Kidney (tissue), 14 donors: ENCODE data around the gene SLAMF7. TPM values are rescaled to one million over a fixed set of nuclear protein-coding genes. Genes with fewer than 3 reads are reported as not detected.
"Not testable (repeated sequence)": the region's sequence is repeated elsewhere in the genome, so short reads cannot be mapped to it uniquely, and the experiment has no call there.

Experiments used
- DNase-seq, 5 donors: peaks; one replicate each; pipeline ENCODE4 v3.0.0-alpha.2; 2013 to 2020
- FAIRE-seq: peaks from 2 replicates; lab custom pipeline; 2012; peaks lifted over from hg19 to GRCh38; lab: Jason Lieb, UNC
- H3K27ac ChIP-seq, 2 donors: one replicate each; pipeline ENCODE4 v1.7.0; 2013; ENCODE audit warnings: low read depth in 2 of 2, low read length in 2 of 2, inconsistent platforms in 1 of 2
- H3K27me3 ChIP-seq: one replicate; pipeline ENCODE4 v1.7.1; 2013; ENCODE audit warnings: low read length, inconsistent platforms; ENCODE audit not compliant: control insufficient read depth, insufficient read depth
- H3K36me3 ChIP-seq, 3 donors: one replicate each; pipeline versions ENCODE4 v1.7.0 to v1.7.1; 2013; ENCODE audit warnings: low read length in 3 of 3, control low read depth in 1 of 3, inconsistent platforms in 1 of 3; ENCODE audit not compliant: insufficient read depth in 3 of 3, control insufficient read depth in 2 of 3
- H3K4me1 ChIP-seq, 3 donors: one replicate each; pipeline versions ENCODE4 v1.7.0 to v1.7.1; 2013; ENCODE audit warnings: low read length in 3 of 3, inconsistent platforms in 1 of 3, low read depth in 1 of 3; ENCODE audit not compliant: control insufficient read depth in 2 of 3, insufficient read depth in 2 of 3
- H3K4me3 ChIP-seq, 3 donors: one replicate each; pipeline versions ENCODE4 v1.7.0 to v1.8.1; 2013; ENCODE audit warnings: low read length in 3 of 3, control low read depth in 1 of 3, inconsistent platforms in 1 of 3
- H3K9ac ChIP-seq, 3 donors: one replicate each; pipeline versions ENCODE4 v1.7.0 to v1.7.1; 2013; ENCODE audit warnings: low read length in 3 of 3, control low read depth in 1 of 3, inconsistent platforms in 1 of 3
- H3K9me3 ChIP-seq, 3 donors: one replicate each; pipeline versions ENCODE4 v1.7.0 to v1.7.1; 2013; ENCODE audit warnings: low read length in 3 of 3, control low read depth in 1 of 3, inconsistent platforms in 1 of 3; ENCODE audit not compliant: control insufficient read depth in 2 of 3, insufficient read depth in 1 of 3
- CTCF ChIP-seq: IDR thresholded peaks from 3 replicates; pipeline ENCODE4 v1.5.1; 2012; ENCODE audit warnings: mild to moderate bottlenecking, moderate library complexity, borderline replicate concordance; ENCODE audit not compliant: insufficient read depth; ENCODE audit errors: extremely low read depth
- intact Hi-C: fragments of 100-400 bp; cut with DNase I; formaldehyde crosslinking; loops from one replicate; pipeline ENCODE4 v1.11.1; 2022
- polyA plus RNA-seq: library from polyadenylated mRNA; stranded (reverse); fragments of 350-450 nt; fragmentation: Illumina TruSeq; extraction: RNeasy Lipid Tissue Mini Kit (QIAGEN cat#74804); gene quantifications from one replicate; pipeline ENCODE4 v1.2.3, GENCODE V29; 2014; ENCODE audit warnings: low read depth, low replicate concordance; ENCODE audit not compliant: insufficient read depth
- total RNA-seq: library from RNA; stranded (reverse); fragmentation: NEBNext Ultra II Directional; extraction: Animal tissue kit (Norgen Biotek cat#: 25700); gene quantifications from one replicate; pipeline ENCODE4 v1.2.1, GENCODE V29; 2021
- donor health status: control.
- donor health status: control.
- donor health status: control.
- donor health status: control.
- donor health status: control.
- donor health status: DM: yes; HTN: yes; CAD: no.
- donor health status: Normal renal cell carcinoma (clear cell type).

Gene SLAMF7
- total and polyA plus RNA-seq, 2 donors from 2014 or later = 0.65 to 13.9 TPM

GRCh38 chr1:160780398-160780755 is 41.3 kb downstream of the SLAMF7 start:
- Histone ChIP-seq H3K27ac (no peak overlapping the region), H3K9me3 (no peaks in the 10 kb centered on the region), H3K4me3 (no peak overlapping the region), H3K36me3 (no peaks in the 10 kb centered on the region), H3K9ac (no peak overlapping the region), H3K27me3 (no peaks in the 10 kb centered on the region), H3K4me1 (no peaks in the 10 kb centered on the region)
- no peak for TF ChIP-seq CTCF
- intact Hi-C loops = no loop called here
- no peak for FAIRE-seq
- DNase-seq = no peak

GRCh38 chr1:160781186-160781766 is 42.2 kb downstream of the SLAMF7 start:
- no peak for TF ChIP-seq CTCF
- H3K36me3 ChIP-seq = no peaks in the 10 kb centered on the region
- no peaks in the 10 kb centered on the region for H3K4me1 ChIP-seq
- no peak overlapping the region for H3K9ac ChIP-seq
- peak in 4 of 5 donors; percentile 36 to 79 (median 72) for DNase-seq
- H3K27me3 ChIP-seq = no peaks in the 10 kb centered on the region
- intact Hi-C loops = no loop called here
- FAIRE-seq = no peak
- no peak overlapping the region for H3K4me3 ChIP-seq
- H3K9me3 ChIP-seq = no peaks in the 10 kb centered on the region
- H3K27ac ChIP-seq = no peak overlapping the region

- H3K27me3 ChIP-seq = no peaks in the 10 kb centered on the region
- H3K9me3 ChIP-seq = no peaks in the 10 kb centered on the region
- intact Hi-C loops = no loop called here
- DNase-seq (no peak), FAIRE-seq (no peak)
- no peak overlapping the region for H3K4me3 ChIP-seq
- no peak overlapping the region for H3K27ac ChIP-seq
- no peak overlapping the region for H3K9ac ChIP-seq
- H3K36me3 ChIP-seq = no peaks in the 10 kb centered on the region
- no peak for TF ChIP-seq CTCF
- no peaks in the 10 kb centered on the region for H3K4me1 ChIP-seq
Observed at GRCh38 chr1:160781914-160782689, 43.1 kb downstream of the SLAMF7 start.

- H3K4me1 ChIP-seq, intact Hi-C loops, H3K4me3 ChIP-seq, H3K27me3 ChIP-seq, H3K9me3 ChIP-seq, DNase-seq, H3K36me3 ChIP-seq, H3K27ac ChIP-seq, H3K9ac ChIP-seq, FAIRE-seq: not testable (repeated sequence)
Observed at GRCh38 chr1:160782988-160783765, 44.1 kb downstream of the SLAMF7 start.
